IMR-90 (cell line): Measurements from ENCODE around the gene IL2RA. TPM values are rescaled to one million over a fixed set of nuclear protein-coding genes. Genes with fewer than 3 reads are reported as not detected.
A peak's percentile ranks its signal among the peaks of the same experiment; 100 is the strongest.

Source experiments
- ATAC-seq: fragments of 200-7000 bp; cut with Tn5 transposase; 2 replicates; pipeline ENCODE4 v1.9.1; 2020; ENCODE audit warnings: low read depth, mild to moderate bottlenecking, moderate library complexity
- BruUV-seq: library from RNA; stranded (reverse); fragments of 400-500 nt; replicated peaks from 2 replicates; lab custom pipeline; 2021; lab: Mats Ljungman, UMichigan
- CTCF ChIA-PET: fragments of 300-600 bp; formaldehyde crosslinking; extraction: SDS; loops from one replicate; lab custom pipeline; 2021; ENCODE audit warnings: antibody characterized with exemption; lab: Yijun Ruan, JAX
- POLR2A ChIA-PET: fragments of 300-600 bp; sonication (Branson Sonifier 250); formaldehyde crosslinking; loops from one replicate; lab custom pipeline; 2022; ENCODE audit warnings: antibody characterized with exemption; ENCODE audit not compliant: unreplicated experiment; lab: Charles Lee
- DNase-seq: peaks from one replicate; pipeline ENCODE4 v3.0.0; 2013
- H2AFZ ChIP-seq: replicated peaks from 2 replicates; pipeline ENCODE3; 2013; ENCODE audit warnings: low read length, mild to moderate bottlenecking; ENCODE audit not compliant: poor library complexity
- H2AK5ac ChIP-seq: 2 replicates; pipeline ENCODE4 v1.6.1; 2013; ENCODE audit warnings: low read depth, low read length, inconsistent platforms
- H2AK9ac ChIP-seq: replicated peaks from 2 replicates; pipeline ENCODE3; 2013; ENCODE audit warnings: mild to moderate bottlenecking, low read depth, low read length, moderate library complexity; ENCODE audit not compliant: poor library complexity
- H2BK120ac ChIP-seq: 2 replicates; pipeline ENCODE4 v1.6.1; 2013; ENCODE audit warnings: low read depth, low read length, inconsistent platforms
- H2BK15ac ChIP-seq: 3 replicates; pipeline ENCODE4 v1.6.1; 2013; ENCODE audit warnings: low read depth, low read length, inconsistent platforms
- H2BK20ac ChIP-seq: 2 replicates; pipeline ENCODE4 v1.6.1; 2013; ENCODE audit warnings: low read depth, mild to moderate bottlenecking, inconsistent platforms, low read length, moderate library complexity
- H2BK5ac ChIP-seq: 2 replicates; pipeline ENCODE4 v1.6.1; 2013; ENCODE audit warnings: mild to moderate bottlenecking, low read depth, low read length, inconsistent platforms; ENCODE audit not compliant: poor library complexity, severe bottlenecking
- H3K14ac ChIP-seq: replicated peaks from 2 replicates; pipeline ENCODE4 v1.6.1; 2013; ENCODE audit warnings: low read depth, low read length, inconsistent platforms
- H3K18ac ChIP-seq: 2 replicates; pipeline ENCODE4 v1.6.1; 2013; ENCODE audit warnings: low read depth, low read length, control low read depth
- H3K23ac ChIP-seq: 2 replicates; pipeline ENCODE4 v1.6.1; 2013; ENCODE audit warnings: low read depth, low read length, inconsistent platforms
- H3K27ac ChIP-seq: 2 replicates; pipeline ENCODE4 v1.5.1; 2013; ENCODE audit warnings: mild to moderate bottlenecking, control low read depth, low read length; ENCODE audit not compliant: insufficient read depth
- H3K27me3 ChIP-seq: 2 replicates; pipeline ENCODE4 v1.6.1; 2013; ENCODE audit warnings: low read length; ENCODE audit not compliant: control insufficient read depth, insufficient read depth
- H3K36me3 ChIP-seq: 2 replicates; pipeline ENCODE4 v1.6.1; 2013; ENCODE audit warnings: low read length, mixed read lengths; ENCODE audit not compliant: control insufficient read depth, insufficient read depth
- H3K4ac ChIP-seq: 2 replicates; pipeline ENCODE4 v1.6.1; 2013; ENCODE audit warnings: low read depth, low read length, inconsistent platforms
- H3K4me1 ChIP-seq: 2 replicates; pipeline ENCODE4 v1.6.1; 2013; ENCODE audit warnings: low read length, mixed read lengths; ENCODE audit not compliant: control insufficient read depth, insufficient read depth
- H3K4me2 ChIP-seq: 2 replicates; pipeline ENCODE4 v1.6.1; 2013; ENCODE audit warnings: low read depth, mild to moderate bottlenecking, control low read depth, low read length, moderate library complexity
- H3K4me3 ChIP-seq: 2 replicates; pipeline ENCODE4 v1.5.1; 2013; ENCODE audit warnings: low read depth, mild to moderate bottlenecking, control low read depth, low read length, moderate library complexity; ENCODE audit not compliant: insufficient read depth
- H3K56ac ChIP-seq: 2 replicates; pipeline ENCODE4 v1.6.1; 2013; ENCODE audit warnings: low read length, inconsistent platforms; ENCODE audit not compliant: insufficient read depth; ENCODE audit errors: extremely low read depth
- H3K79me1 ChIP-seq, 2 experiments: 2 replicates each; pipeline ENCODE4 v1.6.1; 2013; ENCODE audit warnings: low read length in 2 of 2, inconsistent platforms in 1 of 2, low read depth in 1 of 2
- H3K9ac ChIP-seq: 2 replicates; pipeline ENCODE4 v1.6.1; 2013; ENCODE audit warnings: low read depth, low read length, control low read depth
- H3K9me1 ChIP-seq: 2 replicates; pipeline ENCODE4 v1.6.1; 2013; ENCODE audit warnings: low read length, inconsistent platforms; ENCODE audit not compliant: insufficient read depth
- H3K9me3 ChIP-seq: 2 replicates; pipeline ENCODE4 v1.6.1; 2013; ENCODE audit warnings: low read length; ENCODE audit not compliant: control insufficient read depth, insufficient read depth
- H4K20me1 ChIP-seq: 2 replicates; pipeline ENCODE4 v1.6.1; 2013; ENCODE audit warnings: low read length, inconsistent platforms; ENCODE audit not compliant: insufficient read depth
- H4K5ac ChIP-seq: 2 replicates; pipeline ENCODE4 v1.6.1; 2013; ENCODE audit warnings: mild to moderate bottlenecking, low read depth, low read length, control low read depth
- H4K8ac ChIP-seq, 2 experiments: 2 replicates each; pipeline ENCODE4 v1.6.1; 2013; ENCODE audit warnings: low read depth in 2 of 2, low read length in 2 of 2, control low read depth in 1 of 2, inconsistent platforms in 1 of 2
- H4K91ac ChIP-seq: 2 replicates; pipeline ENCODE4 v1.6.1; 2013; ENCODE audit warnings: low read depth, low read length, inconsistent platforms; ENCODE audit not compliant: insufficient read depth
- WGBS, 2 experiments: methylation state at CpG; one replicate each; pipeline versions ENCODE4 v1.1.5 to v1.1.7; 2013; ENCODE audit warnings: missing lambda C conversion rate in 2 of 2; ENCODE audit not compliant: insufficient read length in 1 of 2; ENCODE audit errors: extremely low coverage in 2 of 2; 5-methylcytosine and 5-hydroxymethylcytosine counted together
- dilution Hi-C: fragments of 300-500 bp; cut with HindIII; formaldehyde crosslinking; loops from one replicate; pipeline ENCODE4 v1.14.3; 2018; ENCODE audit warnings: low sequenced_read_pairs; ENCODE audit not compliant: unreplicated experiment
- in situ Hi-C: fragments of 300-500 bp; cut with MboI; formaldehyde crosslinking; loops from 3 replicates; pipeline ENCODE4 v1.14.3; 2019; ENCODE audit warnings: low sequenced_read_pairs, inconsistent platforms, mixed read lengths
- intact Hi-C: fragments of 100-400 bp; cut with micrococcal nuclease; formaldehyde crosslinking; loops from 2 replicates; pipeline ENCODE4 v1.10.0; 2022
- polyA plus RNA-seq, 3 experiments: library from polyadenylated mRNA; depleted of rRNA; stranded (reverse); fragments of >200 nt; gene quantifications; 2 replicates each; pipeline ENCODE4 v1.2.3, GENCODE V29; 2012; ENCODE audit warnings: low replicate concordance in 1 of 3
- total RNA-seq: library from RNA; depleted of rRNA; stranded (reverse); fragments of >200 nt; gene quantifications from 2 replicates; pipeline ENCODE4 v1.2.3, GENCODE V29; 2012
- TF ChIP-seq, protein P1 (sequence below): fragments of 150-350 bp; IDR thresholded peaks from 2 replicates; pipeline ENCODE4 v1.6.1; 2017; ENCODE audit warnings: mild to moderate bottlenecking, antibody characterized with exemption, low read length, low read depth

IL2RA gene
- total and polyA plus RNA-seq, 2 of the 4 experiments (the other 2 are of a cell fraction): not detected

DNA sequence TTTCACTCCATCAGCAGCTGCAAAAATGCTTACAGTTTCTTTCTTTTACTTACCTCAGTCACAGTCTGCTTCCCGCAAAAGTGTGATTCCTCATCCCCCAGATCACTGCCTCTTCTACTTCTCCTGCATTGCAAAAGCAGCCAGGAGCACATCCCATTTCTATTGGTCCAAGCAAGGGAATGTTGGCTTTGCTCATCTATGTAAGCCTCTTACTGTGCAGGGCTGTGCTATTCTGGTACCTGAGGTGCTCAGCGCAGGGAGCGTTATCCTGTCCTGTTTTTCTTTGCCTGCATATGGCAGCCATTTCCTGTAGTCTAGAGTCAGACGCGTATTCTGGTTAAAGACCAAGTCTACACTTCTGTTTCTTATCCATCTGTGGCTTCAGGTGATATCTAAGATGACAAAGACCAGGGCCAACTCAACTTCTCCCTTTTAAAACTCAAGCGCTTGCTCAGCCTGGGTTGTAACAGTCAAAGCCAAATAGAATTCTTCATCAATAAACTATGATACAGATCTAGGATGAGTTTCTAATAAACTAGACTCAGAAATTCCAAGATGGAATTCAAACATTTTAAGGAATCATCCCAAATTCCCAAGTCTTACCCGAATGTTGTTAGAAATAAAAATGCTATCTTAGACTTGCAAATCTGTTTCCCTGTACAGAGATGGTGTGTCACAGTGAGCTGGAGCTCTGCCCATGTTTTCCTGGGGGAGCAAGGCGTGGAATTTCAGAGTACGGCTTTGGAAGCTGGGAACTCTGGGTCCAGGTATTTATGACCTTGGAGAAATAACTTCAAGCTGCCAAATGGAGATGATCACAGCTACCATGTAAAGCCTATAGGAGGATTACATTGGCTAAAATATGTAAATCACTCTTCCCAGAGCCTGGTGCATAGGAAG, 20.6 kb upstream of the IL2RA start:
- intact Hi-C loops (no loop called here), dilution Hi-C loops (no loop called here), in situ Hi-C loops (no loop called here)
- Histone ChIP-seq H3K23ac (no peak overlapping the region), H3K79me1 (no peaks in the 10 kb centered on the region), H3K4me1 (peaks cover 11% of the 10 kb centered on the region), H2BK120ac (no peak overlapping the region), H3K9me3 (peaks cover 2% of the 10 kb centered on the region; the same call in 1 of the 2 replicates), H2BK20ac (no peak overlapping the region), H2AK5ac (no peak overlapping the region), H3K4me3 (no peak overlapping the region), H4K20me1 (no peaks in the 10 kb centered on the region), H3K36me3 (no peaks in the 10 kb centered on the region), H3K56ac (no peak overlapping the region), H3K4ac (0 out of 2 replicates have a peak overlapping the region, but pooled peaks have one; percentile 29), H4K8ac (no peak overlapping the region; a peak in 1 of 4 replicates), H2BK15ac (no peak overlapping the region), H3K4me2 (no peak overlapping the region; the same call in 1 of the 2 replicates), H2AK9ac (no peak overlapping the region), H2BK5ac (no peak overlapping the region), H3K27ac (no peak overlapping the region), H3K27me3 (peaks cover 3% of the 10 kb centered on the region; the same call in 1 of the 2 replicates), H3K14ac (no peak overlapping the region), H4K5ac (no peak overlapping the region), H3K9me1 (peaks cover 2% of the 10 kb centered on the region; the same call in 1 of the 2 replicates), H3K18ac (no peak overlapping the region), H4K91ac (no peak overlapping the region), H3K9ac (no peak overlapping the region), H2AFZ (no peak overlapping the region)
- BruUV-seq: no TSS peak
- ChIA-PET POLR2A (no interaction called here), CTCF (interaction anchor here (1.7 kb wide), 1 partner anchor 319 kb away, joined by 5 read pairs; no protein-coding TSS in a partner anchor)
- WGBS, 2 experiments: 82% methylated on average over 7 of the region's 9 CpGs; no CpG with 5 or more reads in 1 of the 2 experiments
- TF ChIP-seq, protein P1, sequence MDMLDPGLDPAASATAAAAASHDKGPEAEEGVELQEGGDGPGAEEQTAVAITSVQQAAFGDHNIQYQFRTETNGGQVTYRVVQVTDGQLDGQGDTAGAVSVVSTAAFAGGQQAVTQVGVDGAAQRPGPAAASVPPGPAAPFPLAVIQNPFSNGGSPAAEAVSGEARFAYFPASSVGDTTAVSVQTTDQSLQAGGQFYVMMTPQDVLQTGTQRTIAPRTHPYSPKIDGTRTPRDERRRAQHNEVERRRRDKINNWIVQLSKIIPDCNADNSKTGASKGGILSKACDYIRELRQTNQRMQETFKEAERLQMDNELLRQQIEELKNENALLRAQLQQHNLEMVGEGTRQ: no peak
- DNase-seq: no peak
- ATAC-seq: peak; percentile 7; the same call in 1 of the 2 replicates
